HG03103 (cell line): ENCODE measurements around the gene ZNF691.
"Not testable (repeated sequence)": the region's sequence is repeated elsewhere in the genome, so short reads cannot be mapped to it uniquely, and the experiment has no call there.

Experiments
- ATAC-seq: cut with Tn5 transposase; IDR thresholded peaks from one replicate; pipeline ENCODE4 v1.9.1; 2021; ENCODE audit warnings: low read depth; ENCODE audit not compliant: unreplicated experiment

Gene ZNF691

GRCh38 chr1:42853116-42853884 is 6.9 kb downstream of the ZNF691 start:
- ATAC-seq, result no peak

- not testable (repeated sequence) for ATAC-seq
These were observed 10.1 kb downstream of the ZNF691 start for GRCh38 chr1:42856554-42856953.

GRCh38 chr1:42859366-42859765 is 13.0 kb downstream of the ZNF691 start:
- not testable (repeated sequence) for ATAC-seq

GRCh38 chr1:42860339-42861013 is 14.1 kb downstream of the ZNF691 start:
- no peak for ATAC-seq

GRCh38 chr1:42861014-42861399 is 14.6 kb downstream of the ZNF691 start:
- ATAC-seq, result no peak

- no peak for ATAC-seq
These were observed 20.1 kb downstream of the ZNF691 start for GRCh38 chr1:42866549-42866948.

- not testable (repeated sequence) for ATAC-seq
These were observed 22.1 kb downstream of the ZNF691 start for GRCh38 chr1:42868466-42868865.

- ATAC-seq, result not testable (repeated sequence)
These were observed 22.8 kb downstream of the ZNF691 start for GRCh38 chr1:42869254-42869653.

- not testable (repeated sequence) for ATAC-seq
These were observed 23.3 kb downstream of the ZNF691 start for GRCh38 chr1:42869751-42870150.

GRCh38 chr1:42873108-42873507 is 26.7 kb downstream of the ZNF691 start:
- ATAC-seq, result not testable (repeated sequence)

GRCh38 chr1:42873670-42874069 is 27.3 kb downstream of the ZNF691 start:
- ATAC-seq, result no peak

GRCh38 chr1:42876009-42876408 is 29.6 kb downstream of the ZNF691 start:
- ATAC-seq, result no peak

- ATAC-seq, result no peak
These were observed 31.0 kb downstream of the ZNF691 start for GRCh38 chr1:42877380-42877779.

- ATAC-seq, result no peak
These were observed 34.0 kb downstream of the ZNF691 start for GRCh38 chr1:42880384-42880783.

GRCh38 chr1:42886046-42886739 is 39.8 kb downstream of the ZNF691 start:
- no peak for ATAC-seq

GRCh38 chr1:42886800-42887199 is 40.4 kb downstream of the ZNF691 start:
- no peak for ATAC-seq

GRCh38 chr1:42887366-42887765 is 41.0 kb downstream of the ZNF691 start:
- ATAC-seq, result no peak

GRCh38 chr1:42888013-42888633 is 41.7 kb downstream of the ZNF691 start:
- no peak for ATAC-seq

- no peak for ATAC-seq
These were observed 42.9 kb downstream of the ZNF691 start for GRCh38 chr1:42889264-42889663.

GRCh38 chr1:42891465-42892138 is 45.2 kb downstream of the ZNF691 start:
- no peak for ATAC-seq
